Activated T-cell treated with anti-CD3 and anti-CD28 coated beads, Interleukin-2, amount 50 U/mL, for 4 hours (primary cell): Measurements from ENCODE around the gene SEL1L3. TPM values are rescaled to one million over a fixed set of nuclear protein-coding genes. Genes with fewer than 3 reads are reported as not detected.
"Not testable (repeated sequence)": the region's sequence is repeated elsewhere in the genome, so short reads cannot be mapped to it uniquely, and the experiment has no call there.

Source experiments
- ATAC-seq, 2 donors: fragments of 200-7000 bp; cut with Tn5 transposase; one replicate each; pipeline ENCODE4 v1.10.0; 2021
- DNase-seq: peaks from one replicate; pipeline ENCODE4 v3.0.0-alpha.2; 2020
- H3K27me3 Mint-ChIP-seq: one replicate; pipeline ENCODE4 v1.8.0; 2021; ENCODE audit warnings: low read depth, mixed read lengths
- H3K36me3 Mint-ChIP-seq: one replicate; pipeline ENCODE4 v1.8.0; 2022; ENCODE audit warnings: mixed read lengths; ENCODE audit not compliant: insufficient read depth
- H3K4me1 Mint-ChIP-seq: one replicate; pipeline ENCODE4 v1.8.0; 2021; ENCODE audit warnings: low read depth, mixed read lengths
- H3K4me3 Mint-ChIP-seq: one replicate; pipeline ENCODE4 v1.8.0; 2021; ENCODE audit warnings: mild to moderate bottlenecking, moderate library complexity, mixed read lengths
- H3K9me3 Mint-ChIP-seq: one replicate; pipeline ENCODE4 v1.8.0; 2021; ENCODE audit warnings: mixed read lengths
- total RNA-seq, 3 donors: library from RNA; stranded (reverse); gene quantifications; one replicate each; pipeline ENCODE4 v1.2.1, GENCODE V29; 2021

The SEL1L3 gene
- total RNA-seq = 10 to 100 TPM; 13.7 to 21.9 (median 19.1) TPM

DNA sequence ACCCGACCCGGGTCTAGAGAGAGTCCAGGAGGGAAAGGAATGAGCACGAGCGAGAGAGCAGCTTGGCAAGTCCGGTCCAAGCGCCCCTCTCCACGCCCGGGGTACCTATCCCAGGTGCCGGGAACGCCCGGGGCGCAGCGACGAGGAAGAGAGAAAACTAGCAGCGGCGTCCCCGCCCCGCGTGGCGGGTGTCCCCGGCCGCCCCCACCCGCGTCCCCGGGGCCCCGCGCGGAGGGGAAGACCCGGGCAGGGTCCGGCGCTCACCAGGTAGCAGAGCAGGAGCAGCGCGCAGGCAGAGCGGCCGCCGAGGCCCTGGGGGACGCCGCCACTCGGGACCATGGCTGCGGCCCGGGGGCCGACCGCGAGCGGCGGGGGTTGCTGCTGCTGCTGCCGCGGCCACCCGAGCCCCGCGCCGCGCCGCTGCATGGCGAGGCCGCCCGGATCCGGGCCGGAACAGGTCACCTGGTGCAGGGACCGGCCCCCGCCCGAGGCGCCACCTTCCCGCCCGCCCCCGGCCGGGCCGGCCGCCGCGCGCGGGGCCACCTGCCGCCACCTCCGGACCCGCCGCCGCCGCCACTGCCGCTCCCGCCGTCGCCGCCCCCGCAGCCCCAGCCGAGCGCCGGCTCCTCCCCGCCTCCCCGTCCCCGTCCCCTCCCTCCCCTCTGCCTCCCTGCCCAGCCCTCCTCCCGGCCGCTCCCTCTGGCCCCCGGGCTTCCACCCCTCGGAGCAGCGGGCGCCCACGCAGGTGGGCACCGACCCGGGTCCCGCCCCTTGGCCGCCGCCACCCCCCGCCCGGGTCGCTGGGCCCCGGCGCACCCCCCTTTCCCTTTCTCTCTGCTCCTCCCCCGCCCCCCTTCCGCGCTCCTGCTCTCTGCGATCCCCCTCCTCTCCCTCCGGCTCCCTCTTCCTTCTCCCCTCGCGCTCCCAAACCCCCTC lies at the start of gene SEL1L3:
SEL1L3 (minus strand) TSS at position 578 of the 936 bp plus-strand sequence; CDS start at position 426, 152 bp downstream.
- no peaks in the 10 kb centered on the region for H3K9me3 Mint-ChIP-seq
- DNase-seq = peak; percentile 53
- no peaks in the 10 kb centered on the region for H3K36me3 Mint-ChIP-seq
- H3K4me3 Mint-ChIP-seq = peak within 1 kb of the TSS; percentile 91
- ATAC-seq = peak; percentile 42 to 69
- peaks cover 44% of the 10 kb centered on the region for H3K4me1 Mint-ChIP-seq
- no peaks in the 10 kb centered on the region for H3K27me3 Mint-ChIP-seq

DNA sequence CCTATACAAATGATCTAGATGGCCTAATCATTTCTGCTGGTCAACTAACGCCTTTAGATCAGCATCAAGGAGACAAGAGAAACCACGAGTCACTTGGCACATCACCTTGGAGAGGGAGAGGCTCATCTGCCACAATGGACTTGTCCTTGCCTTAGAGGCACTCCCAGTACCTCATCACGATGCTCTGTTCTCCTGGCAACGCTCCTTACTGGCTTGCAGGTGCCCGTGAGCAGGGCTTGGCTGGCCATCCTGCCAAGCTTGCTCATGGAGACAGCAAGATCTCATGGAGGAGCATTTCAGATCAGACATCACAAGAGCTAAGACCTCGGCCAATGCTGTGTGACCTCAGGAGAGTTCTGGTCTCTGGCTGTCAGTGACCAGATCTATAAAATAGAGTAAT lies 48.6 kb upstream of the SEL1L3 start:
- no peak for ATAC-seq
- no peak for DNase-seq
- H3K4me3 Mint-ChIP-seq = no peak overlapping the region
- H3K36me3 Mint-ChIP-seq = no peaks in the 10 kb centered on the region
- H3K4me1 Mint-ChIP-seq = peaks cover 21% of the 10 kb centered on the region
- H3K9me3 Mint-ChIP-seq = peaks cover 7% of the 10 kb centered on the region
- H3K27me3 Mint-ChIP-seq = no peaks in the 10 kb centered on the region

DNA sequence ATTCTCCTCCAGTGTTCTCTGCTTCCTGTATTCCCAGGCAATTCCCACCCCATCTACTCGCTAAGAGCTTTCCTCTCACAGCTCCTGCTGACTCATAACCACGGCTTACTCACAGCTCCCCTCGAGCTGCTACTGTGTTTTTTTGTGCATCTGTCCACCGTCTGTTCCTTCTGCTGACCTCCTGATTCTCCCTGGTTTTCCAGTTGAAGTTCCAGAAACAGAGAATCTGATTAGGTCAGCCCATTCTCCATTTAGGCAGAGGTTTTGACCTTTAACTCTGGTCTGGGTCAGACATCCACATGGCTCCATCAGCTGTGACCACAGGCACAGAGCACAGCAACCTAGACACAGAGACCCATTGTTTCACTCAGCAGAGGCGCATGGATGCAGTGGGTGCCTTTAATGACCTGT lies 45.7 kb upstream of the SEL1L3 start:
- ATAC-seq (no peak), DNase-seq (no peak)
- Mint-ChIP-seq H3K4me3 (no peak overlapping the region), H3K27me3 (no peaks in the 10 kb centered on the region), H3K36me3 (no peaks in the 10 kb centered on the region), H3K9me3 (peaks cover 7% of the 10 kb centered on the region), H3K4me1 (peaks cover 8% of the 10 kb centered on the region)

DNA sequence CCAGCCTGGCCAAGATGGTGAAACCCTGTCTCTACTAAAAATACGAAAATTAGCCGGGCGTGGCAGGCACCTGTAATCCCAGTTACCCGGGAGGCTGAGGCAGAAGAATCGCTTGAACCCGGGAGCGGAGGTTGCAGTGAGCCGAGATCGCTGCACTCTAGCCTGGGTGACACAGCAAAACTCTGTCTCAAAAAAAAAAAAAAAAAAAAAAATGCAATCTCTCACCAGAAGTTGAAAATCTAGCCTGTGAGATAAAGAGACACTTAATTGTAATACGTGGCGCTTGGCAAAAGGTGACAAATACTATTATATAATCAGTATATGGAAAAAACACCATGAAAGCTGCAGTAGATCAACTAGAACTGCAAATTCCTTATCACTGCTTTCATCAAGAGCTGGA lies 43.3 kb upstream of the SEL1L3 start:
- H3K27me3 Mint-ChIP-seq, H3K36me3 Mint-ChIP-seq, H3K4me1 Mint-ChIP-seq, ATAC-seq, H3K4me3 Mint-ChIP-seq, H3K9me3 Mint-ChIP-seq, DNase-seq: not testable (repeated sequence)

DNA sequence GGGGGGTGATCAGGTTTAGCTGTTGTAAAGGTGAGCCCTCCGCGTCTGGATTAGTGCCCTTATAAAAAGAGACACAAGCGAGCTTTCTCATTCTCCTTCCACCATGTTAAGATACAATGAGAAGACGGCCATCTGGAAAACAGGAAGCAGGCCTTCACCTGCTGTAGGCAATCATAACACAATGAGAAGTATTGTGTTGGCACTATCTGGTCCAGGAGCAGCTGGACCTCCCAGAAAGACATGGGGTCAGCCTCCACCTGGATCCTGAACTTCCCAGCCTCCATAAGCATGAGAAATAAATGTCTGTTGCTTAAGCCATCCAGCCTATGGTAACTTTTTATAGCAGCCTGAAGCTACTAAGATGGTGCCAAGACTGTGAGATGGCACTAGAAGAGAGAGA lies 42.6 kb upstream of the SEL1L3 start:
- Mint-ChIP-seq H3K4me3 (no peak overlapping the region), H3K27me3 (no peaks in the 10 kb centered on the region), H3K36me3 (peaks cover 1% of the 10 kb centered on the region), H3K4me1 (peaks cover 3% of the 10 kb centered on the region), H3K9me3 (peaks cover 7% of the 10 kb centered on the region)
- ATAC-seq (no peak), DNase-seq (no peak)

DNA sequence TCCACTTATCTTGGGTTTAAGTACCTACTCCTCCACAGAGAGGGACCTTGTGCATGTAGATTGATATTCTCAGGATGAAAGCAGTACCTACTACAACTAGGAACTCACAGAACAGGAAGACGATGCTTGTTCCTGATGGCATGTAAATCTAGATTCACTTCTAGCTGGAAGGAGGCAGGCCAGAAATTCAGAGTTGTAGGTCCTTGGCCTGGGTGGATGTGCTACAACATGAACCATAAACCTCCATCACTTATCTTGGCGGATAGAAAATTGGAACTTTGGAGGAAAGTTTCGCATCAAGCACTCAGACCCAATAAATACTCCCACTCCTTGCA lies 41.9 kb upstream of the SEL1L3 start:
- DNase-seq = no peak
- ATAC-seq = no peak
- Mint-ChIP-seq H3K36me3 (peaks cover 1% of the 10 kb centered on the region), H3K4me1 (peaks cover 5% of the 10 kb centered on the region), H3K4me3 (no peak overlapping the region), H3K9me3 (peaks cover 7% of the 10 kb centered on the region), H3K27me3 (no peaks in the 10 kb centered on the region)

DNA sequence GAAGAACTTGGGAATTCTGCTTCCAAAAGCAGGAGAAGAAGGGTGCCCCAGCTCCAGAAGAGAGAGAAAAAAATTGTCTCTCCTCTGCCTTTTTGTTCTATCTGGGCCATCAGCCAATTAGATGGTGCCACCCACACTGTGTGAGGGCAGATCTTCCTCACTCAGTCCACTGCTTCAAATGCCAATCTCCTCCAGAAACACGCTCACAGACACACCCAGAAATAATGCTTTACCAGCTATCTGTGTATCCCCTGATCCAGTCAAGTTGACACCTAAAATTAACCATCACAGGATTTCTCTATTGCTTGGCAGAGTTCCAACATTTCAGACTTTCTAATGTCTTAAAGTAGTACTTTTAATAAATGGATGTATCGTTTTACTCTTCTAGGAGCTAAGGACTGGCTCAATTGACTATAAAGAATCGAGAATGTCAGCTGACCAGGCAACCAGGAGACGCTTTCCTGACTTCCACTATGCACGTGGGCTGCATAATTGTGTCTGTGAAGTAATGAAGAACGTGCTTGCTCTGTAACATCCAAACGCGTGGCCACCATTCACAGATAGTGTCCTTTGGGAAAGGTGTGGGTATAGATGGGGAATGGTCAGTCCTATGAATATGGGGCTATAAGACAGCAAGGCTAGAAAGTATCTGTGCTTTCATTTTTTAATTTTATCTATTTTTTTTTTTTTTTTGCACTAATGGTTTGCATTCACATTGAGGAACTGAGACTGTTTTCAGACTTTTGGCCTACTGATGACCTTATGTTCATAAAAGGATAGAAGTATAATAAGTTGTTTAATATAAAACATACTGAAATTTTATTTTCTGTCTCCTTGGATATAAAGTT lies 41.3 kb upstream of the SEL1L3 start:
- H3K27me3 Mint-ChIP-seq = no peaks in the 10 kb centered on the region
- H3K4me3 Mint-ChIP-seq = no peak overlapping the region
- H3K9me3 Mint-ChIP-seq = peaks cover 4% of the 10 kb centered on the region
- H3K4me1 Mint-ChIP-seq = peaks cover 5% of the 10 kb centered on the region
- no peak for ATAC-seq
- H3K36me3 Mint-ChIP-seq = peaks cover 1% of the 10 kb centered on the region
- DNase-seq = no peak

DNA sequence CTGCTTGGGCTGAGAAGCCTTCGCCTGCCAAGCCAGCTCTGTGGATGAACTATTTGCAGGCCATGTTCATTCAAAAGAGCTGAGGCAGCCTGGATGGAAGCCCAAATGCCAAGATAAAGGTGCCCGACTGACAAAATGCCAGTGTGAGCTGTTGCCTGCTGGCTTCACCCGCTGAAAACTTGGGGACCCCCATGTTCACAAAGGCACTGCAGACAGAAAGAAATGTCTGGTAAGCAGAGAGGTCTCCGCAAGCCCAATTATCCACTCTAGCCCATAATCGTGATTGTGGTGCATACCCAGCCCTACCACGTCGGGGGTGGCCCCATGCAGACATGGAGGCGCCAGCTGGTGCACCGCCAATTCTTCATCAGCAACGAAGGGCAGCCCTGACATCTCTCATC lies 38.2 kb upstream of the SEL1L3 start:
- H3K36me3 Mint-ChIP-seq = peaks cover 1% of the 10 kb centered on the region
- H3K4me1 Mint-ChIP-seq = peaks cover 5% of the 10 kb centered on the region
- no peak for DNase-seq
- H3K4me3 Mint-ChIP-seq = no peak overlapping the region
- ATAC-seq = no peak
- no peaks in the 10 kb centered on the region for H3K27me3 Mint-ChIP-seq
- no peaks in the 10 kb centered on the region for H3K9me3 Mint-ChIP-seq

DNA sequence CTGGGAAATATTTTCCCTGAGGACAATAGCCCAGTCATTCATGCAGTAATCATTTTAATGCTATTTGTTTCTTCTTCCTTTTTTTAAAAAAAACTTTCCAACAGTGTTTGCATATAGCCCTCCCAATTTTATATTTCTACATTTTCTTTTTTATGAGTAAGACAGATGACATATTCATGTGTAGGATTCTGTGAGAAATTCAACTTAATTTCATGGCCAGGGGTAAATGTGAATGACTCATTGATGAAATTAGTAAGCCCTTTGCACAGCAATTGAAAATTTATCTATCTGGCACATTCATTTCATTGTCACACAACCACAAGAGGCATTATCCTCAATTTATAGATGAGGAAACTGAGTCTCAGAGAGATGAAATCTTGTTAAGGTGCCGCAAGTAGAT lies 37.5 kb upstream of the SEL1L3 start:
- Mint-ChIP-seq H3K36me3 (peaks cover 1% of the 10 kb centered on the region), H3K9me3 (no peaks in the 10 kb centered on the region), H3K27me3 (no peaks in the 10 kb centered on the region), H3K4me3 (no peak overlapping the region), H3K4me1 (peaks cover 5% of the 10 kb centered on the region)
- DNase-seq (no peak), ATAC-seq (peak; percentile 52 to 55)

DNA sequence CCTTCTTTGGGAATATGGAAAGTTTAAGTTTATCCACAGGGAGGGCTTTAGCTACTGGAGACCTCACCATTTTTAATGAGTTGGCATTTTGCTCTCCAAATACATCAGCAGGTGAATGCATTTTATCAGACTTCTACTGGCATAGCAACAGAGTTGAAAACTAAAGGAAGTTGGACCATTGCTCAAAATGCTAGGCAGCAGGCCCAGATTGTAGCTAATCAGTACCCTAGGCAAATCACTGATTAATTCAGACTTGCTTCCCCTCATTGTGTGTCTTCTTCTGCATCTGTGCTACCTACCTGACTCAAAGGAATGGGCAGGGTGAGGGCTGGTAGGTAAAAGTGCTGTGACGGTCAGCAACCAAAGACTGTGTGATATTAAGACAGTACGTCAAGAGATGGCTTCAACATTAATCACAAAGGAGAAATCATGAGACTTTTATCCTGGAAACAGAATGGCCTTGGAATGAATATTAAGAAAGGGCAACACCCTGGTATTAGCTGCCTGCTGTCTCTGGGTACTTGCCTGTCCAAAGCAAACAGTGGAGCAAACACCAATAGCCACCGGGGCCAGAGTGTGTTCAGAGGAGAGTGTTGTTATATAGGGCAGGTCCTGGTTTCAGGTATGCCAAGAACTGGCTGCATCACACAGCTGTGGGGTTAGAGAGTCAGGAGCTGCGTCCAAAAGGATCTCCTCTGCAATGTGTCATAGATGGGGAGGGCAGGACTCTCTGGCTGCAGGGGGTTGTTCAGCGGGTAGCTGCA lies 34.2 kb upstream of the SEL1L3 start:
- Mint-ChIP-seq H3K4me3 (no peak overlapping the region), H3K4me1 (peaks cover 5% of the 10 kb centered on the region), H3K9me3 (no peaks in the 10 kb centered on the region), H3K36me3 (no peaks in the 10 kb centered on the region), H3K27me3 (no peaks in the 10 kb centered on the region)
- no peak for ATAC-seq
- DNase-seq = no peak

DNA sequence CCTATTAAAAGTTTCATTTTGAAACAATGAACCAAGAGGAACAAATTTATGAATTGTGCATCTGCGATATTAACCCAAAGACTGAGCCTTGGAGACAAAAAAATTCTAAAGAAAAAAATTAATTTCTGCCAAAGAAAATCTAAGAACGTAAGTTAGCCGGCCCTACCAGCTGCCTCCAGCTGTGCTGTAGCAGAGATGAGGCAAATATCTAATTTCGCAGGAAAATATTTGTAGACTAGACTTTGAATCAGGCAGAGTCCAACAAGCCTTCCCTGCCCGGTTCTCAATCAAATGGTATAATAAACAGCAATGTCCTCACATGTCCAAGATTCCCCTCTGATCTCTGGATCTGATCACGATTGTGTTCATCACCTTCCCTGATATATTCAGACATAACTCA lies 30.0 kb upstream of the SEL1L3 start:
- no peaks in the 10 kb centered on the region for H3K4me1 Mint-ChIP-seq
- no peak overlapping the region for H3K4me3 Mint-ChIP-seq
- no peak for DNase-seq
- no peak for ATAC-seq
- no peaks in the 10 kb centered on the region for H3K36me3 Mint-ChIP-seq
- no peaks in the 10 kb centered on the region for H3K9me3 Mint-ChIP-seq
- no peaks in the 10 kb centered on the region for H3K27me3 Mint-ChIP-seq

DNA sequence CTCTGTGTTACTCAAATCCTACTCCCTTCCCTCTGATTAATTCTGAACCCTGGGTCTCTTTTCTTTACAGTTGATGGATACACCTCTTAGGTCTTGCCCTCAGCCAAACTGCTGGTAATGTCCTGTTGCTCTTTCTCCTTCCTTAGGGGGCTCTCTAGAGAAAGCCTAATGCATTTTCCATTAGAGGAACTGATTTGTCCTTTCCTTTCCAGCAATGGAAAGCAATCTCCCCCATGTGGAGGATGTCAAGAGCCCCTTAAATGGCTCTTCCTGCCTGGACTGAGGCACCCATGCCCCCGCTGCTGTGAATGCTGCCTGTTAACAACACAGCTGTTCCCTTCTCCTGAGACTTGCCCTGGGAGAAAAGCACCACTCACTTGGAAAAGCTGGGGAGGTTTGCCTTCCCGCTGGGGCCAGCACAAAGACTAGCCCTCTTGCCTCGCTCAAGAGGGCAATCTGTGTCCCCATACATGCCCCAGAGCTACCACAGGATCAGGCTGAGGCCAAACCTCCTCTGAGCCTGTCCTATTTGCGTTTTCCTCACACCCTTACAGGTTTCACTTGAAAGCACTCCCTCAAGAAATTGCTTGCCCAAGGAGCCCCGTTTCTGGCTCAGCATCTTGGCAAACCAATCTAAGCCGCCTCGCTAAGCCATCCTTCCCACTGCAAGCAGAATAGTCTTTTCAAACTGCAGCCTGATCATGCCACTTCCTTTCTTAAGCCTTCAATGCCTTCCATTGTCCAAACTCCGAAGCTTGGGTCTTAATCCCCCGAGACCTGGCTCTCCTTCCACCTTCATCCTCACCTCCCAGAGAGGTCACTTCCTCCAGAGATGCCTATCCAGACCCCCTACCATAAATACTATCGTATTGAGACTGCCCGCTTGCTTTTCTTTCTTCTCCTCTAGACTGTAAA lies 28.0 kb upstream of the SEL1L3 start:
- Mint-ChIP-seq H3K27me3 (no peaks in the 10 kb centered on the region), H3K36me3 (no peaks in the 10 kb centered on the region), H3K4me3 (no peak overlapping the region), H3K9me3 (no peaks in the 10 kb centered on the region), H3K4me1 (no peaks in the 10 kb centered on the region)
- no peak for ATAC-seq
- no peak for DNase-seq

DNA sequence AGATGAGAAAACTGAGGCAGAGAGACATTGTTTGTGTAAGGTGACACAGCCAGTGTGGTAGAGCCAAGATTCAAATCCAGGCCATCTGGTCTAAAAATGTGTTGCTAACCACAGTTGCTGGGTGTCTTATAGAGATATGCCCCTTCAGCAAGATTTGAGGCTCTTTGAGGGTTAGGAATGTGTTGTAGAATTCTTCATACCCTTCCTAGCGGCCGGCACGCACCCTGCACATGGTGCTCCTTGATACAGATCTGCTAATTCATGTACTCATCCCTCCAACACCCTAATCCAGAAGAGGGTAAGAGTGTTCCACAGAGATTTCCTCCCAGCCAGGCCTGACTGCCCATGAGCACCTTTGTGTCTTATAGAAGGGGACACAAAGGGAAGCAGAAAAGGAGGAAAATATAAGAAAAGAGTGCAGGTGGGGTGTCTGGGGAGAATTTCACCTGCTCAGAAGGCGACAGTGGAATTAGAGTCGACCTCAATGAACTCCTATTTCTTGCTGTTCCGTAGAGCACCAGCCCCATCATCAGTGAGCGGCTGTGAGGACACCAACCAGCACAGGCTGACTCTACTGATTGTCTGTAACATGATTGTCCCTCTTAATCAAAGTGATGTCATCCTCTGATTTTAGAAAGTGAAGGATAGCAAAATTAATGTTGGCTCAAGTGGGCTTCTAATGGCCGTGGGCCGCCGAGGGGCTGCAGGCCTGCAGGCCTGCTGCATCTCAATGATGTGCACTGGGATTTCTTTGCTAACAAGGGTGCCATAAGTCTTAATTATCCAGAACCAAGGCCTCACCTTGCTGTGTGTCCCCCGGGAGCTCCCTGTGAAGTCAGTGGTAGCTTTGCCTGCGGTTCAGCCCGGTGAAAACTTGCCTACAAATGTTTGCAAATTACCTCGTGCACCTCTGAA lies 27.1 kb upstream of the SEL1L3 start:
- Mint-ChIP-seq H3K36me3 (no peaks in the 10 kb centered on the region), H3K27me3 (no peaks in the 10 kb centered on the region), H3K4me3 (no peak overlapping the region), H3K9me3 (no peaks in the 10 kb centered on the region), H3K4me1 (no peaks in the 10 kb centered on the region)
- DNase-seq = no peak
- no peak for ATAC-seq
